ENCODE data around the gene ALK.
"Not testable (repeated sequence)": the region's sequence is repeated elsewhere in the genome, so short reads cannot be mapped to it uniquely, and the experiment has no call there.

The ALK gene

DNA sequence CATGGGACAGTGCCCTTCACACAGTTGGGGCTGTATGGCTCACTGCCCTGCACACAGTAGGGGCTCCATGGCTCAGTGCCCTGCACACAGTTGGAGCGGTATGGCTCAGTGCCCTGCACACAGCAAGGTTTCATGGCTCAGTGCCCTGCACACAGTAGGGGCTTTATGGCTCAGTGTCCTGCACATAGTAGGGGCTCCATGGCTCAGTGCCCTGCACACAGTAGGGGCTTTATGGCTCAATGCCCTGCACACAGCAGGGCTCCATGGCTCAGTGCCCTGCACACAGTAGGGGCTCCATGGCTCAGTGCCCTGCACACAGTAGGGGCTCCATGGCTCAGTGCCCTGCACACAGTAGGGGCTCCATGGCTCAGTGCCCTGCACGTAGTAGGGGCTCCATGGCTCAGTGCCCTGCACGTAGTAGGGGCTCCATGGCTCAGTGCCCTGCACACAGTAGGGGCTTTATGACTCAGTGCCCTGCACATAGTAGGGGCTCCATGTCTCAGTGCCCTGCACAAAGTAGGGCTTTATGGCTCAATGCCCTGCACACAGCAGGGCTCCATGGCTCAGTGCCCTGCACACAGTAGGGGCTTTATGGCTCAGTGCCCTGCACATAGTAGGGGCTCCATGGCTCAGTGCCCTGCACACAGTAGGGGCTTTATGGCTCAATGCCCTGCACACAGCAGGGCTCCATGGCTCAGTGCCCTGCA is 676.2 kb downstream of the ALK start:
- intact Hi-C loops (cut with micrococcal nuclease); H3K27ac Mint-ChIP-seq; H3K4me3 Mint-ChIP-seq; H3K9me3 Mint-ChIP-seq; H3K27me3 Mint-ChIP-seq; H3K4me1 Mint-ChIP-seq (ENCODE audit: low read depth); H3K36me3 Mint-ChIP-seq (ENCODE audit: low read depth): not testable (repeated sequence)

DNA sequence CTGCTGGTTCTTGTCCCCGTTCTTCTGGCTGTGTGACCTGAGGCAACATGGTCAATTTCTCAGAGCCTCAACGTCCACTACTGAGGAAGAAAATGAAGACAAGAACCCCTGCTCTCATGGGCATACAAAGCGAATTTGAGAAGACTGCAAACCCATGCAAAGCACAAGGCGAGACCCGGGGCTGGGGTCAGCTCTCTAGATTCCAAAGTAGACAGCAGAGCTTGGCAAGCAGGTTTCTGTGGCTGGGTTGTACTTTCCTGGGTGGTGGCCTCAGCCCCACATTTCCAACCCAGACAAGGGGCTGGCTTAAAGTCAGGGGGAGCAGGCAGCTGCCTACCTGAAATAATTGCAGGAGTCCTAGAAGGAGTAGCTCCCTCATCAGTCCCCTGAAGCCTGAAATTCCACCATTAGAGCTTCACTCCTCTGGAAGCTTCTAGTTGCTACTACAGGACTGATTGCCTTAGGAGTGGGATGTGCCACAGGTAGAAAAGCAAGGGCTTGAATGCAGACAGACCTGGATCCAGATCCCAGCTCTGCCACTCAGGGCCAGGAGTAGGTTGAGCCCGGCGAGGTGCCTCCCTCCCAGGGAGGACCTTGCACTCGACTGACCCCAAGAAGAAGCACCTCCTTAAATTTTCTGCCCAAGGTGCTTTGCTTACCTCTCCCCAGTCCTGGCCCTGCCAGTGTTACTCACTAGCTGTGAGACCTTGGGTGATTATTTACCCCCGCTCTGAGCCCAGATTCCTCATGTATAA is 678.6 kb downstream of the ALK start:
- Mint-ChIP-seq H3K27ac (no peak overlapping the region), H3K4me1 (ENCODE audit: low read depth) (peaks cover 5% of the 10 kb centered on the region), H3K27me3 (no peaks in the 10 kb centered on the region), H3K4me3 (no peak overlapping the region), H3K36me3 (ENCODE audit: low read depth) (no peaks in the 10 kb centered on the region), H3K9me3 (no peaks in the 10 kb centered on the region)
- intact Hi-C loops (cut with micrococcal nuclease): no loop called here

DNA sequence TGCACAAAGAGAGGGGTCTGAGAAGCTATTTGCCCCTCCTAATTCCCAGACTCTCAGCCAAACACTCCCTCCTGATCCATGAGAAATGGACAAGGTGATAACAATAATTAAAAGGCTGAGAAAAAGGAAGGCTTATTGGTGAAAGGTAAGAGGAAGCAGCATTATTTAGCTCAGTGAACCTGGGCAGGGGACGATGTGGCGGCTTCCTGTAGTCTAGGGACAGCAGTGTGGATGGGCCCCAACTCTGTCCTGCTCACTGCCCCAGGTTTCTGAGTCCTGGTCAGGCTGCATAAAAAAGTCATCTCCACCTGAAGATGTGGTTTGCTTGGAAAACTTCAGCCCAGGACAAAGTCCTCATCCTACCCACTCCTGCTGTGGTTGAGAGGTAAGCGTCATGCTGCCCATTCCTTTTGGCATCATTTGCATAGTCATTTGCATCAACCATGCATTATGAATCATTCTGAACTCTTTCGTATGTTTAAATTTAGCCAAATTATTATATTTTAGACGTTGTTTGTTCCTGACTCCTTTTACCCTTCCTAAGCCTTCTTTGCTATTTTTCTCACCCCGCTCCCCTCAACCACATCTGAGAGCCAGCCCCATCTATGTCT is 679.3 kb downstream of the ALK start:
- intact Hi-C loops (cut with micrococcal nuclease): no loop called here
- peaks cover 2% of the 10 kb centered on the region for H3K27me3 Mint-ChIP-seq
- H3K4me3 Mint-ChIP-seq: no peak overlapping the region
- no peaks in the 10 kb centered on the region for H3K9me3 Mint-ChIP-seq
- H3K36me3 Mint-ChIP-seq (ENCODE audit: low read depth): no peaks in the 10 kb centered on the region
- no peak overlapping the region for H3K27ac Mint-ChIP-seq
- peaks cover 5% of the 10 kb centered on the region for H3K4me1 Mint-ChIP-seq (ENCODE audit: low read depth)

DNA sequence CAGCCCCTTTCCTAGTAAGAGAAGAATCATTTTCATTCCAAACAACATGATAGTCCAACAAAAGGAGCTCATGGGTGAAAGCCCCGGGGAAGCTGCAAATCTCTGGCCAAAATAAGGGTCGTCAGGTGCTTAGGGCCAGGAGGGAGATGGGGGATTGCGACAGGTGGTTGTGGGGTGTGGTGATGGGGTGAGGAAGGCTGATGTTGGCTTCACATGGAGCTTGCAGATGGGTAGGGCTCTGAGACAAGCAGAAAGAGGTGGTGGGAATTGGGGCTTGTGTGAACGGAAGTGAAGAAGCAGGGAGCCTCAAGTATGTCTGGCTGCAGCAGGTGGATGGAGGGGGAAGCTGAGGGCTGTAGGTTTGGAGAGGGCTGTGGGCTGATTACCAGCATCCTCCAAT is 680.0 kb downstream of the ALK start:
- Mint-ChIP-seq H3K4me3 (no peak overlapping the region), H3K4me1 (ENCODE audit: low read depth) (peaks cover 5% of the 10 kb centered on the region), H3K27ac (no peak overlapping the region), H3K9me3 (no peaks in the 10 kb centered on the region), H3K36me3 (ENCODE audit: low read depth) (no peaks in the 10 kb centered on the region), H3K27me3 (peaks cover 2% of the 10 kb centered on the region)
- intact Hi-C loops (cut with micrococcal nuclease): no loop called here

DNA sequence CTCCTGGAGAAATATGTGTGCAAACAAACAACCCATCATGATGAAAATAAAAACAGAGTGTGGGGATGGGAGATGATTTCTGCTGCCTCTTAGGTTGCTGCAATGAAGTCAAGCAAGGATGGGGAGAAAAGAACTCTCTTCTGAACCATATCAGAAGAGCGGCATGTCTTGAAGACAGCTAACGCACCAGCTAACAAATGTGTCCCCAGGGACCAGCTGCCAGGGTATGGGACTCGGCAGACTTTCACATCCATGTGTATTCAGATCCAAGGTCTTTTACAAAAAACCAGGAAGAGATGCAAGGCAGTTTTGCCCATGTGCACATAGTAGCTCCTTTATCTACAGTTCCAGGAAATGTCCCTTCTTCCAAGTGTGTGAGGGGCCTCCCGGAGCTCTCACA is 680.8 kb downstream of the ALK start:
- Mint-ChIP-seq H3K27ac (no peak overlapping the region), H3K4me3 (no peak overlapping the region), H3K27me3 (peaks cover 2% of the 10 kb centered on the region)

DNA sequence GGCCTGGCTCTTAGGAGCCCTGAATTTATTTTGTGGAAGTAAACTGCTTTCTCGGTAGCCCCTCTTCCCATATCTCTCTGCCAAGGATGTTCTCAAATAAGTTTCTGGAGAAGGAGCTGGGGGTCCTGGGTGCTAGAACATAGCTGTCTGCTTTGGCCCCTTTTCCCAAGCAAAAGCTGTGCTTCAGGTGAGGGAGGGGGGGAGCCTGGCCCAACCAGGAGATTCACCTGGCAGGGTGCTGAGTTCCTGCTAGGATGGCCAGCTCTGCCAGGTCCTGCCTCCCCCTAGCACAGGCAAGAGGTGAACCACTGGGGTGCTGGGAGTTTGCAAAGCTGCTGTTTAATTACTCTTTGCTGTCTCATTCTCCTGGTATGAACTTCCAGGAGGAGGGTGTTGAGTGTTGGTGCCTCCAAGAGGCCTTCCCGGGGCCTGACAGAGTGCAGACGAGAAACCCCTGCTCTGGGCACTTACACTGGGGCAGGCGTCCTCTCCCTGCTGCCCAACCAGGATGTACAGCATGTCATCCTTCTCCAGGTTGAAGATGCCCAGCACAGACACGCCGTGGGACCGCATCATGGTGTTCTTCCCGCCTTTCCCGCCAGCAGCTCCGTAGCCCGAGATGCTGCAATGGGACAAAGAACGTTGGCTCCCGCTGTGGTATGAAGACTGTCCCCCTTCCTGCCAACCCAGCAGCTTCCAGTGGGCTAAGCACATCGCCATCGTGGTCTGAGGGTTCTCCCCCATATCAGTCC is 682.0 kb downstream of the ALK start:
- peaks cover 5% of the 10 kb centered on the region for H3K4me1 Mint-ChIP-seq (ENCODE audit: low read depth)
- intact Hi-C loops (cut with micrococcal nuclease): no loop called here
- no peak overlapping the region for H3K4me3 Mint-ChIP-seq
- H3K27me3 Mint-ChIP-seq: peaks cover 2% of the 10 kb centered on the region
- H3K27ac Mint-ChIP-seq: no peak overlapping the region
- H3K9me3 Mint-ChIP-seq: no peaks in the 10 kb centered on the region
- H3K36me3 Mint-ChIP-seq (ENCODE audit: low read depth): no peaks in the 10 kb centered on the region

More for the DNA sequence above, 680.8 kb downstream of the ALK start:
- H3K9me3 Mint-ChIP-seq: no peaks in the 10 kb centered on the region
- peaks cover 5% of the 10 kb centered on the region for H3K4me1 Mint-ChIP-seq (ENCODE audit: low read depth)
- intact Hi-C loops (cut with micrococcal nuclease): no loop called here
- H3K36me3 Mint-ChIP-seq (ENCODE audit: low read depth): no peaks in the 10 kb centered on the region

DNA sequence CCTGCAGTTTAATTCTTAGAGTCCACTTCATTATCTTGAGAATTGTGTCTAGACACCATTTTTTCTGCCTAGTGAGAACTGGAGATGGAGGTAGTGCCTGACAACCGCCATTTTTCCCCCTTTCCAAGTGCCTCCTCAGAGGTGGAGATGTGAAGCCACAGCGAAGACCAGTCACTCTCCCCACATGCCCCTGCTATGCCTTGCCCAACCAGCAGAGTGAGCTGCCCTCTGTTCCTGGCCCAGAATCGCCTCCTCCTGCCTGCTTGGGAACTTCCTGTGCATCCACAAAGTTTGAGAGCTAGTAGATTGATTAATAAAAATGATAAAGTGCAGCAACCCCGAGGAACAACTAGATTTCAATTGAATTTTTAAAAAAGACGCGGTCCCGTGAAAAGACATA is 682.9 kb downstream of the ALK start:
- no peaks in the 10 kb centered on the region for H3K9me3 Mint-ChIP-seq
- no peak overlapping the region for H3K27ac Mint-ChIP-seq
- H3K36me3 Mint-ChIP-seq (ENCODE audit: low read depth): no peaks in the 10 kb centered on the region
- no peak overlapping the region for H3K4me3 Mint-ChIP-seq
- H3K4me1 Mint-ChIP-seq (ENCODE audit: low read depth): peaks cover 5% of the 10 kb centered on the region
- intact Hi-C loops (cut with micrococcal nuclease): no loop called here
- peaks cover 7% of the 10 kb centered on the region for H3K27me3 Mint-ChIP-seq

DNA sequence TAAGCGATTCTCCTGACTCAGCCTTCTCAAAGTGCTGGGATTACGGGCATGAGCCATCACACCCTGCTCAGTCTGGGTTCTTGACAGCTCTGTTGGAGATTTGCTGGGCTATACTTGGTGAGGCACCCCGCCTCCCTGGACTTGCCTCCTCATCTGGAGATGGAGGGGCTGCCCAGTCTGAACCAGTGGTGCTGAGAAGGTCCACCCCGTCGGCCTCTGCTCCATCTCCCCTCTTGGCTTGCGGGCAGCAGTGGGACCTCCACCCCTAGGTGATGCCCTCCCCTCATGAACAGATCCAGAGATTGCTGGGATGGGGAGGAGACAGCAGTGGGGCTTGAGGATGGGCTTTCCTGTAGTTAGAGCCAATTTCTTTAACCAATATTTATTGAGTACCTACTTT is 685.3 kb downstream of the ALK start:
- Mint-ChIP-seq H3K4me1 (ENCODE audit: low read depth) (peaks cover 5% of the 10 kb centered on the region), H3K27me3 (peaks cover 9% of the 10 kb centered on the region), H3K9me3 (no peaks in the 10 kb centered on the region), H3K27ac (no peak overlapping the region), H3K36me3 (ENCODE audit: low read depth) (no peaks in the 10 kb centered on the region), H3K4me3 (no peak overlapping the region)
- intact Hi-C loops (cut with micrococcal nuclease): no loop called here

DNA sequence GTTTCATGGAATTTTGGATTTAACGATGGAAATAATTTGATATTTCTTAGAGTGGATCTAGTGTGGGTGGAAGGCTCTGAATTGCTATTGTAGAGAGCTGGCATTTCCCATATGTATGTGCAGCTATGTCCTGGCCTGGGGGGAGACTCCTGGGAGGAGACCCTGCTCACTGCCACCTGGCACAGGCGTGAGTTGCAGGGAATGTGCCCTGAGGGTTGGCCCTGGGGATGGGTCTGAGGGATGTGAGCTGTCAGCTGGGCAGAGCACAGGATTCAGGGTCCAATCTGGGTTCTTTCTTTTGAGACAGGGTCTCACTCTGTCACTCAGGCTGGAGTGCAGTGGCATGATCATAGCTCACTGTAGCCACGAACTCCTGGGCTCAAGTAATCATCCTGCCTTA is 686.0 kb downstream of the ALK start:
- no peaks in the 10 kb centered on the region for H3K9me3 Mint-ChIP-seq
- no peak overlapping the region for H3K27ac Mint-ChIP-seq
- H3K36me3 Mint-ChIP-seq (ENCODE audit: low read depth): no peaks in the 10 kb centered on the region
- peaks cover 11% of the 10 kb centered on the region for H3K27me3 Mint-ChIP-seq
- H3K4me1 Mint-ChIP-seq (ENCODE audit: low read depth): peaks cover 5% of the 10 kb centered on the region
- H3K4me3 Mint-ChIP-seq: no peak overlapping the region
- intact Hi-C loops (cut with micrococcal nuclease): no loop called here

DNA sequence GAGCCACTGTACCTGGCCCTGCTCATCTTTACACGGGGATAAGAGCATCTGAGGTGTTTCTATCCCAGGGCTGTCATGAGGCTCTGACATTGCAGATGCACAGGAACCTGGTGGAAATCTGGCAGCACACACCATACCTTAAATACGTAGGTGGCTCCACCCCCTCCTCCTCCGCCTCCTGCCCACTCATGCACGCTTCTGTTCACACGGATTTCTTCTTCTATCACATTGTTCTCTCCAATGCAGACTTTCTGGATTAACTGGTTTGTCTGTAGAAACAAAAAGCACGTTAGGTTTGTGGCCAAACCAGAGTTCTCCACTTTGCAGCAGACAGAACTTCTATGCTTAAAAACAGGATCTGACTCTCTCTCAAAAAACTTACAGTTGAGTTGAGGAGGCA is 688.0 kb downstream of the ALK start:
- H3K27me3 Mint-ChIP-seq: peaks cover 13% of the 10 kb centered on the region
- H3K4me3 Mint-ChIP-seq: no peak overlapping the region
- H3K36me3 Mint-ChIP-seq (ENCODE audit: low read depth): no peaks in the 10 kb centered on the region
- intact Hi-C loops (cut with micrococcal nuclease): no loop called here
- no peak overlapping the region for H3K27ac Mint-ChIP-seq
- no peaks in the 10 kb centered on the region for H3K4me1 Mint-ChIP-seq (ENCODE audit: low read depth)
- no peaks in the 10 kb centered on the region for H3K9me3 Mint-ChIP-seq

DNA sequence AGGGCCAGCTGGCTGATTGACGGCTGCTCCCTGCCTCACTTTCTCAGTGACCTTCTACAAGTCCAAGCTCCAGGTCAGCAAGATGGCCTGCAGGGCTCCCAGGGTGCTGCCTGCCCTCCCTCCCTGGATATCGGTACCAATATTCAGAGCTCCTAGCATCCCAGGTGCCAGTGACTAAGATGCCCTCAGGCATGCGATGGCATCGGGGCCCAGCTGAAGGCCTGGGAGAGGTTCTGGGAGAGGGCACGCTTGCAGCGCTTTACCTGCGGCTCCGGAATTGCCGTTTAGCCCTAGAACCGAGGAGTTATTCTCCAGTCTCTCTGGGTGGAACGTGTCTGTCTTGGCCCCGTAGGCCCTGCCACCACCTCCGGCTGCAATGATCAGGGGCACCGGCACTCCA is 689.3 kb downstream of the ALK start:
- Mint-ChIP-seq H3K27ac (no peak overlapping the region), H3K36me3 (ENCODE audit: low read depth) (no peaks in the 10 kb centered on the region), H3K9me3 (no peaks in the 10 kb centered on the region), H3K4me3 (no peak overlapping the region), H3K4me1 (ENCODE audit: low read depth) (no peaks in the 10 kb centered on the region), H3K27me3 (peaks cover 14% of the 10 kb centered on the region)
- intact Hi-C loops (cut with micrococcal nuclease): no loop called here

DNA sequence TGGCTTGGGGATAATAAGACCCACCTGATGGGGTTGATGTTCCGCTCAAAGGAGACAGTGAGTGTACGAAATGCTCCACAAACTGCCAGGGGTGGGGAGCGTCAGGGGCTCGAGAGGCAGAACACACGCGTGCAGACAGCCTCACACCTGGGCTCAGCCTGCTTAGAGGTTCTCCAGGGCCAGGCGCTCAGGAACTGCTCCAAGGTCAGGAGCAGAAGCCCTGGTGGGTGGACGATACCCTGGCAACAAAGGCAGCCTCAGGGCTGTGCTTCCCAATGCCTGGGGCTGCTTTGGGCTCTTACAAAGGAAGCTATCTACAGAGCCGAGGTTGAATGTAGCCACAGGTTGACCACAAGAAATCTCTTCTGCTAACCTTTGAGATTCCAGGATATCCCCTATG is 691.7 kb downstream of the ALK start:
- H3K4me3 Mint-ChIP-seq: no peak overlapping the region
- peaks cover 22% of the 10 kb centered on the region for H3K27me3 Mint-ChIP-seq
- no peaks in the 10 kb centered on the region for H3K4me1 Mint-ChIP-seq (ENCODE audit: low read depth)
- intact Hi-C loops (cut with micrococcal nuclease): no loop called here
- no peaks in the 10 kb centered on the region for H3K36me3 Mint-ChIP-seq (ENCODE audit: low read depth)
- no peak overlapping the region for H3K27ac Mint-ChIP-seq
- no peaks in the 10 kb centered on the region for H3K9me3 Mint-ChIP-seq

DNA sequence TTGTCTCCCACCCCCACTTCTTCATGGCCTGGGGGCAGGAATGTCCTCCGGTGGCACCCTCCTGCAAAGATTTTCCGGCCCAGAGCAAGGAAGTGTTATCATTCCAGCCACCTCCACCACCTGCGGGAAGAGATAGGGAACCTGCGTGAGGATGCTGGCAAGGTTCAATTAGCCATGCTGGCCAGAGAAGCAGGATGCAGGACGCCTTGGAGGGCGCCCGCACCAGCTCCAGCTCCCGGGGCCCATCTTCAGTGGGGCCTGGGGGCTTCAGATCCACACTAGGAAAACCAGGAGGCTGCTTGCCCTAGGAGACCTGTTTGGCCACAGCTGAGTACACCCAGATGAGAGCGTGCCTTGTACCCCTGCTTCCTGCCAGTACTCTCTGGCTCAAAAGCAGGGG is 692.4 kb downstream of the ALK start:
- peaks cover 20% of the 10 kb centered on the region for H3K27me3 Mint-ChIP-seq

More for the DNA sequence above, 692.4 kb downstream of the ALK start:
- intact Hi-C loops (cut with micrococcal nuclease): no loop called here
- Mint-ChIP-seq H3K27ac (no peak overlapping the region), H3K36me3 (ENCODE audit: low read depth) (no peaks in the 10 kb centered on the region), H3K4me3 (no peak overlapping the region), H3K4me1 (ENCODE audit: low read depth) (no peaks in the 10 kb centered on the region), H3K9me3 (no peaks in the 10 kb centered on the region)
